ENCODE data around the gene SLC10A1. TPM values are rescaled to one million over a fixed set of nuclear protein-coding genes. Genes with fewer than 3 reads are reported as not detected.
A peak's percentile ranks its signal among the peaks of the same experiment; 100 is the strongest.

SLC10A1 gene
- total and polyA plus RNA-seq, 2 donors from 2014 or later = not detected

GRCh38 chr14:69767369-69767999, 29.6 kb downstream of the SLC10A1 start:
- DNase-seq = peak; percentile 95 to 98 (median 97)
- Histone ChIP-seq H3K4me1 (ENCODE audit: control insufficient read depth in 2 of 3, insufficient read depth in 2 of 3, low read depth in 1 of 3, low read length in 3 of 3) (peaks cover 12 to 25% (median 13%) of the 10 kb centered on the region in 3 donors), H3K4me3 (ENCODE audit: low read length in 3 of 3) (peak overlapping the region; percentile 95 to 99 (median 99)), H3K36me3 (ENCODE audit: control insufficient read depth in 2 of 3, insufficient read depth in 3 of 3, low read length in 3 of 3) (peaks cover 25 to 46% (median 29%) of the 10 kb centered on the region in 3 donors), H3K27me3 (ENCODE audit: control insufficient read depth, insufficient read depth, low read length) (no peaks in the 10 kb centered on the region), H3K9me3 (ENCODE audit: control insufficient read depth in 2 of 3, insufficient read depth in 1 of 3, low read length in 3 of 3) (no peaks in the 10 kb centered on the region), H3K9ac (ENCODE audit: low read length in 3 of 3) (peak overlapping the region; percentile 98 to 100 (median 100)), H3K27ac (ENCODE audit: low read depth in 2 of 2, low read length in 2 of 2) (peak overlapping the region; percentile 99 to 100)
- intact Hi-C loops (cut with DNase I) = no loop called here
- FAIRE-seq = no peak
- TF ChIP-seq CTCF (IDR thresholded peaks at IDR 0.05; ENCODE audit: borderline replicate concordance, extremely low read depth, insufficient read depth) = no peak

GRCh38 chr14:69766984-69767368, 30.1 kb downstream of the SLC10A1 start, which contains the start of gene SRSF5:
Gene SRSF5, plus strand, starts transcription at chr14:69767142. Its CDS starts 1,015 bp downstream, at chr14:69768157.
- H3K9ac ChIP-seq (ENCODE audit: low read length in 3 of 3) = peak within 1 kb of the TSS; percentile 98 to 100 (median 100)
- no peaks in the 10 kb centered on the region for H3K27me3 ChIP-seq (ENCODE audit: control insufficient read depth, insufficient read depth, low read length)
- H3K27ac ChIP-seq (ENCODE audit: low read depth in 2 of 2, low read length in 2 of 2) = peak within 1 kb of the TSS; percentile 99 to 100
- TF ChIP-seq CTCF (IDR thresholded peaks at IDR 0.05; ENCODE audit: borderline replicate concordance, extremely low read depth, insufficient read depth) = no peak
- intact Hi-C loops (cut with DNase I) = no loop called here
- peak; percentile 53 for FAIRE-seq
- H3K36me3 ChIP-seq (ENCODE audit: control insufficient read depth in 2 of 3, insufficient read depth in 3 of 3, low read length in 3 of 3) = peaks cover 25 to 41% (median 28%) of the 10 kb centered on the region in 3 donors
- peaks cover 12 to 25% (median 13%) of the 10 kb centered on the region in 3 donors for H3K4me1 ChIP-seq (ENCODE audit: control insufficient read depth in 2 of 3, insufficient read depth in 2 of 3, low read depth in 1 of 3, low read length in 3 of 3)
- DNase-seq = peak; percentile 95 to 99 (median 98)
- H3K4me3 ChIP-seq (ENCODE audit: low read length in 3 of 3) = peak within 1 kb of the TSS; percentile 95 to 99 (median 99)
- no peaks in the 10 kb centered on the region for H3K9me3 ChIP-seq (ENCODE audit: control insufficient read depth in 2 of 3, insufficient read depth in 1 of 3, low read length in 3 of 3)

- TF ChIP-seq CTCF (IDR thresholded peaks at IDR 0.05; ENCODE audit: borderline replicate concordance, extremely low read depth, insufficient read depth) = no peak
- intact Hi-C loops (cut with DNase I) = no loop called here
- peaks cover 6 to 12% (median 7%) of the 10 kb centered on the region in 3 donors for H3K36me3 ChIP-seq (ENCODE audit: control insufficient read depth in 2 of 3, insufficient read depth in 3 of 3, low read length in 3 of 3)
- H3K4me1 ChIP-seq (ENCODE audit: control insufficient read depth in 2 of 3, insufficient read depth in 2 of 3, low read depth in 1 of 3, low read length in 3 of 3) = peaks cover 6 to 12% (median 10%) of the 10 kb centered on the region in 3 donors
- DNase-seq (no peak), FAIRE-seq (no peak)
- no peaks in the 10 kb centered on the region for H3K27me3 ChIP-seq (ENCODE audit: control insufficient read depth, insufficient read depth, low read length)
- H3K9ac ChIP-seq (ENCODE audit: low read length in 3 of 3) = no peak overlapping the region
- no peak overlapping the region for H3K4me3 ChIP-seq (ENCODE audit: low read length in 3 of 3)
- no peaks in the 10 kb centered on the region for H3K9me3 ChIP-seq (ENCODE audit: control insufficient read depth in 2 of 3, insufficient read depth in 1 of 3, low read length in 3 of 3)
- no peak overlapping the region for H3K27ac ChIP-seq (ENCODE audit: low read depth in 2 of 2, low read length in 2 of 2)
These were observed 33.1 kb downstream of the SLC10A1 start for GRCh38 chr14:69763761-69764510.

Measured in kidney (tissue), 14 donors.